Measurements from ENCODE around the gene VPS13A. TPM values are rescaled to one million over a fixed set of nuclear protein-coding genes. Genes with fewer than 3 reads are reported as not detected.

Gene VPS13A
- total and polyA plus RNA-seq, 2 donors (not counting 1 experiment from before 2014, with no cell fraction given) = 12.8 to 39.3 TPM

- no peak for DNase-seq (ENCODE audit: low read depth in 2 of 2)
- Histone ChIP-seq H3K4me1 (ENCODE audit: control insufficient read depth, extremely low read depth, insufficient read depth, low read length) (no peaks in the 10 kb centered on the region), H3K27me3 (ENCODE audit: control insufficient read depth, insufficient read depth, low read length) (no peaks in the 10 kb centered on the region), H3K9me3 (ENCODE audit: control insufficient read depth, insufficient read depth, low read depth, low read length) (no peaks in the 10 kb centered on the region), H3K36me3 (ENCODE audit: control insufficient read depth, insufficient read depth, low read length) (no peaks in the 10 kb centered on the region), H3K27ac (ENCODE audit: insufficient read depth, low read length) (no peak overlapping the region), H3K9ac (ENCODE audit: insufficient read depth, low read length) (no peak overlapping the region), H3K4me2 (ENCODE audit: extremely low read depth, insufficient read depth, low read length) (no peak overlapping the region), H3K79me2 (ENCODE audit: control insufficient read depth, insufficient read depth, low read length) (no peaks in the 10 kb centered on the region), H2AFZ (ENCODE audit: low read length) (no peak overlapping the region), H3K4me3 (replicated peaks in 1 of 4; ENCODE audit: control extremely low read depth in 1 of 4, insufficient read depth in 1 of 4, low read depth in 3 of 4, low read length in 4 of 4) (no peak overlapping the region), H4K20me1 (ENCODE audit: control insufficient read depth, extremely low read depth, insufficient read depth, low read length) (no peaks in the 10 kb centered on the region)
- peak in 1 of 2 donors; percentile 44 for TF ChIP-seq CTCF (conservative IDR thresholded peaks at IDR 0.05 in 1 of 2, IDR thresholded peaks at IDR 0.05 in 1 of 2; ENCODE audit: low read depth in 1 of 2, low read length in 2 of 2)
- no peak for TF ChIP-seq EZH2 (IDR thresholded peaks at IDR 0.05; ENCODE audit: low read length, missing control alignments)
Observed at GRCh38 chr9:77455312-77455927, 278.1 kb downstream of the VPS13A start.

GRCh38 chr9:77456829-77457437 is 279.6 kb downstream of the VPS13A start:
- Histone ChIP-seq H4K20me1 (ENCODE audit: control insufficient read depth, extremely low read depth, insufficient read depth, low read length) (no peaks in the 10 kb centered on the region), H3K9ac (ENCODE audit: insufficient read depth, low read length) (no peak overlapping the region), H3K9me3 (ENCODE audit: control insufficient read depth, insufficient read depth, low read depth, low read length) (no peaks in the 10 kb centered on the region), H3K27me3 (ENCODE audit: control insufficient read depth, insufficient read depth, low read length) (no peaks in the 10 kb centered on the region), H3K4me2 (ENCODE audit: extremely low read depth, insufficient read depth, low read length) (no peak overlapping the region), H2AFZ (ENCODE audit: low read length) (no peak overlapping the region), H3K27ac (ENCODE audit: insufficient read depth, low read length) (no peak overlapping the region), H3K4me1 (ENCODE audit: control insufficient read depth, extremely low read depth, insufficient read depth, low read length) (no peaks in the 10 kb centered on the region), H3K79me2 (ENCODE audit: control insufficient read depth, insufficient read depth, low read length) (no peaks in the 10 kb centered on the region), H3K4me3 (replicated peaks in 1 of 4; ENCODE audit: control extremely low read depth in 1 of 4, insufficient read depth in 1 of 4, low read depth in 3 of 4, low read length in 4 of 4) (no peak overlapping the region), H3K36me3 (ENCODE audit: control insufficient read depth, insufficient read depth, low read length) (no peaks in the 10 kb centered on the region)
- DNase-seq (ENCODE audit: low read depth in 2 of 2) = peak; percentile 86 to 88
- TF ChIP-seq EZH2 (IDR thresholded peaks at IDR 0.05; ENCODE audit: low read length, missing control alignments) (no peak), CTCF (conservative IDR thresholded peaks at IDR 0.05 in 1 of 2, IDR thresholded peaks at IDR 0.05 in 1 of 2; ENCODE audit: low read depth in 1 of 2, low read length in 2 of 2) (peak; percentile 92 to 98)

- H3K4me2 ChIP-seq (ENCODE audit: extremely low read depth, insufficient read depth, low read length) = no peak overlapping the region
- H3K36me3 ChIP-seq (ENCODE audit: control insufficient read depth, insufficient read depth, low read length) = no peaks in the 10 kb centered on the region
- no peak overlapping the region for H3K27ac ChIP-seq (ENCODE audit: insufficient read depth, low read length)
- no peaks in the 10 kb centered on the region for H3K27me3 ChIP-seq (ENCODE audit: control insufficient read depth, insufficient read depth, low read length)
- H3K79me2 ChIP-seq (ENCODE audit: control insufficient read depth, insufficient read depth, low read length) = no peaks in the 10 kb centered on the region
- H3K9ac ChIP-seq (ENCODE audit: insufficient read depth, low read length) = no peak overlapping the region
- no peaks in the 10 kb centered on the region for H3K4me1 ChIP-seq (ENCODE audit: control insufficient read depth, extremely low read depth, insufficient read depth, low read length)
- H3K9me3 ChIP-seq (ENCODE audit: control insufficient read depth, insufficient read depth, low read depth, low read length) = no peaks in the 10 kb centered on the region
- no peaks in the 10 kb centered on the region for H4K20me1 ChIP-seq (ENCODE audit: control insufficient read depth, extremely low read depth, insufficient read depth, low read length)
- TF ChIP-seq EZH2 (IDR thresholded peaks at IDR 0.05; ENCODE audit: low read length, missing control alignments) (no peak), CTCF (conservative IDR thresholded peaks at IDR 0.05 in 1 of 2, IDR thresholded peaks at IDR 0.05 in 1 of 2; ENCODE audit: low read depth in 1 of 2, low read length in 2 of 2) (peak; percentile 90 to 91)
- peak; percentile 61 to 67 for DNase-seq (ENCODE audit: low read depth in 2 of 2)
- no peak overlapping the region for H3K4me3 ChIP-seq (replicated peaks in 1 of 4; ENCODE audit: control extremely low read depth in 1 of 4, insufficient read depth in 1 of 4, low read depth in 3 of 4, low read length in 4 of 4)
- no peak overlapping the region for H2AFZ ChIP-seq (ENCODE audit: low read length)
Observed at GRCh38 chr9:77457916-77458592, 280.7 kb downstream of the VPS13A start.

Measured in fibroblast of lung (primary cell).